Mucosa of descending colon (tissue), 3 donors: ENCODE results near the gene STXBP6. TPM values are rescaled to one million over a fixed set of nuclear protein-coding genes. Genes with fewer than 3 reads are reported as not detected.

Experiments used
- ATAC-seq: fragments of 200-7000 bp; cut with Tn5 transposase; one replicate; pipeline ENCODE4 v1.9.1; 2020; ENCODE audit warnings: mild to moderate bottlenecking, moderate library complexity
- DNase-seq, 3 donors: peaks; one replicate each; pipeline ENCODE4 v3.0.0-alpha.2; 2020
- H3K36me3 ChIP-seq: fragments of 200-600 bp; one replicate; pipeline ENCODE4 v1.8.0; 2021; ENCODE audit warnings: low read depth, mild to moderate bottlenecking
- H3K4me1 ChIP-seq: fragments of 200-600 bp; one replicate; pipeline ENCODE4 v1.8.0; 2021; ENCODE audit warnings: low read depth, mild to moderate bottlenecking
- H3K4me3 ChIP-seq: fragments of 200-600 bp; one replicate; pipeline ENCODE4 v1.8.0; 2021; ENCODE audit warnings: mild to moderate bottlenecking
- H3K9me3 ChIP-seq: fragments of 200-600 bp; one replicate; pipeline ENCODE4 v1.8.0; 2021; ENCODE audit warnings: mild to moderate bottlenecking
- intact Hi-C, 2 donors: fragments of 100-400 bp; cut with DNase I in 1 of 2; cut with micrococcal nuclease in 1 of 2; formaldehyde crosslinking; loops; one replicate each; pipeline versions ENCODE4 v1.11.0 to v1.11.1; 2022; cut with DNase I, micrococcal nuclease
- total RNA-seq, 3 donors: library from RNA; stranded (reverse); fragmentation: NEBNext Ultra II Directional in 2 of 3; extraction: Animal tissue kit (Norgen Biotek cat#: 25700) in 2 of 3; gene quantifications; one replicate each; pipeline versions ENCODE4 v1.2.1 to v1.2.4, GENCODE V29; 2021 to 2023
- TF ChIP-seq, protein P1 (sequence below): fragments of 200-600 bp; IDR thresholded peaks from one replicate; pipeline ENCODE4 v1.8.0; 2022; ENCODE audit warnings: antibody characterized with exemption, mild to moderate bottlenecking
- donor health status: DM: no; HTN: no; CAD: no; lungs with moderate emphysema.
- donor health status: DM: no; HTN: no; CAD: no.
- donor health status: DM: no; HTN: yes; CAD: no.

Gene STXBP6
- total RNA-seq, 3 donors from 2014 or later = 10.9 to 25.9 (median 19.8) TPM

- no peak overlapping the region for H3K4me3 ChIP-seq
- no peak for DNase-seq
- no peak for ATAC-seq
- intact Hi-C loops = no loop called here
- no peaks in the 10 kb centered on the region for H3K4me1 ChIP-seq
- H3K9me3 ChIP-seq = no peaks in the 10 kb centered on the region
- no peaks in the 10 kb centered on the region for H3K36me3 ChIP-seq
- TF ChIP-seq, protein P1, sequence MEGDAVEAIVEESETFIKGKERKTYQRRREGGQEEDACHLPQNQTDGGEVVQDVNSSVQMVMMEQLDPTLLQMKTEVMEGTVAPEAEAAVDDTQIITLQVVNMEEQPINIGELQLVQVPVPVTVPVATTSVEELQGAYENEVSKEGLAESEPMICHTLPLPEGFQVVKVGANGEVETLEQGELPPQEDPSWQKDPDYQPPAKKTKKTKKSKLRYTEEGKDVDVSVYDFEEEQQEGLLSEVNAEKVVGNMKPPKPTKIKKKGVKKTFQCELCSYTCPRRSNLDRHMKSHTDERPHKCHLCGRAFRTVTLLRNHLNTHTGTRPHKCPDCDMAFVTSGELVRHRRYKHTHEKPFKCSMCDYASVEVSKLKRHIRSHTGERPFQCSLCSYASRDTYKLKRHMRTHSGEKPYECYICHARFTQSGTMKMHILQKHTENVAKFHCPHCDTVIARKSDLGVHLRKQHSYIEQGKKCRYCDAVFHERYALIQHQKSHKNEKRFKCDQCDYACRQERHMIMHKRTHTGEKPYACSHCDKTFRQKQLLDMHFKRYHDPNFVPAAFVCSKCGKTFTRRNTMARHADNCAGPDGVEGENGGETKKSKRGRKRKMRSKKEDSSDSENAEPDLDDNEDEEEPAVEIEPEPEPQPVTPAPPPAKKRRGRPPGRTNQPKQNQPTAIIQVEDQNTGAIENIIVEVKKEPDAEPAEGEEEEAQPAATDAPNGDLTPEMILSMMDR = no peak
Observed at GRCh38 chr14:24954037-24954699, 95.8 kb downstream of the STXBP6 start.

DNA sequence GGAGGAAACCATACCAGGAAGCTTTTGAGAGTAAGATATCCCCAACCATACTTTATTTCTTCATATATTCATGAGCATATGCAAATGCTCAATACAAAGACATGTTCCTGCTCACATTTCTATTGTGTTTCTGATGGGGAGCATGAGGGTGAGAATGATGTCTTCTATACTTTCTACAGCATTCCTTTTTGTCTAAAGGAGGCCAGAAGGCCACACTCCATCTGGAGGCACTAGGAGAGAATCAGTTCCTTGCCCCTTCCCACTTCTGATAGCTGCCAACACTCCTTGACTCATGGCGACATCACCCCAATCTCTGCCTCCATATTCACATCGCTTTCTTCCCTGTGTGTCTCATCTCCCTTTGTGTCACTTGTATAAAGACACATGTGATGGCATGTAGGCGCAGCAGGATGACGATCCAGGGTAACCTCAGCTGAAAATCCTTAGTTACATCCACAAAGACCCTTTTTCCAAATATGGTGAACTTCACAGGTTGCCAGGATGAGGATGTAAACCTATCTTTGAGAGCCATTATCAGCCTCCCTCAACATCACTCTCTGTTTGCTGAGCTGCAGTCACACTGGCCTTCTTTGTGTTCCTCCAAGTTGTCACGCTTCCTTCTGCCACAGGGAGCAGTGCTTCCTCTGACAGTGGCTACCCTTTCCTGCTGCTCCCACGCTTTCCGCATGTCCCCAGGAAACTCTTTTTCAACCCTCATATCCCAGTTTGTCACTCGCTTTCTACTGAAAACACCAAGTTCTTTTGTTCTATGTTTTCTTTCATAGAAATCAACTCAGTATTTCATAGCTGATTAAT lies 96.9 kb downstream of the STXBP6 start:
- no peaks in the 10 kb centered on the region for H3K4me1 ChIP-seq
- H3K36me3 ChIP-seq = no peaks in the 10 kb centered on the region
- peak; percentile 73 for ATAC-seq
- no peak for DNase-seq
- intact Hi-C loops = no loop called here
- no peaks in the 10 kb centered on the region for H3K9me3 ChIP-seq
- no peak overlapping the region for H3K4me3 ChIP-seq
- TF ChIP-seq, protein P1 = no peak

GRCh38 chr14:24948261-24948847 lies 101.6 kb downstream of the STXBP6 start:
- DNase-seq = no peak
- TF ChIP-seq, protein P1 = no peak
- Histone ChIP-seq H3K4me3 (no peak overlapping the region), H3K36me3 (no peaks in the 10 kb centered on the region), H3K9me3 (no peaks in the 10 kb centered on the region), H3K4me1 (no peaks in the 10 kb centered on the region)
- intact Hi-C loops = no loop called here
- ATAC-seq = no peak

- Histone ChIP-seq H3K36me3 (no peaks in the 10 kb centered on the region), H3K4me3 (no peak overlapping the region), H3K9me3 (no peaks in the 10 kb centered on the region), H3K4me1 (no peaks in the 10 kb centered on the region)
- DNase-seq (no peak), ATAC-seq (no peak)
- intact Hi-C loops = no loop called here
- TF ChIP-seq, protein P1 = no peak
Observed at GRCh38 chr14:24947131-24947530, 102.8 kb downstream of the STXBP6 start.

GRCh38 chr14:24944800-24945199 lies 105.1 kb downstream of the STXBP6 start:
- no peaks in the 10 kb centered on the region for H3K36me3 ChIP-seq
- intact Hi-C loops = no loop called here
- no peaks in the 10 kb centered on the region for H3K4me1 ChIP-seq
- H3K4me3 ChIP-seq = no peak overlapping the region
- TF ChIP-seq, protein P1 = no peak
- ATAC-seq = no peak
- no peaks in the 10 kb centered on the region for H3K9me3 ChIP-seq
- DNase-seq = no peak
